Measurements from ENCODE around the gene CPN1.
A peak's percentile ranks its signal among the peaks of the same experiment; 100 is the strongest.
"Not testable (repeated sequence)": the region's sequence is repeated elsewhere in the genome, so short reads cannot be mapped to it uniquely, and the experiment has no call there.

CPN1 gene

GRCh38 chr10:100021322-100021721 lies 60.3 kb downstream of the CPN1 start:
- DNase-seq (ENCODE audit: low spot score): no peak

DNA sequence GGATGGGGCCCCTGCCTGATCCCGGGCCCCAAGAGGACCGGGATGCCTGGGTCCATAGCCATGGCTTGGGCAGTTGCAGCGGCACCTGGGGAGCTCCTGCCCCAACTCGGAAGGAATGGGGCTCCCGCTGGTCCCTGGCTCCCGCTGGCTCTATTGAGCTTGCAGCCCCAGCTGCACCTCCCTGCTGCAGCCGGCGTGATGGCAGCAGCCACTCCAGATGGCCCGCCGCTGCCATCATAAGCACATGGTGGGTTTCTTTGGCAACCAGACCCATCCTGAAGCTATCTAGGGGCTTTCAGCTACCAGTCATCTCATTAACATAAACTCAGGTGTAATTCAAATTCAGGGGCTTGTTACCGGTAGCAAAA lies 60.8 kb downstream of the CPN1 start:
- DNase-seq (ENCODE audit: low spot score): no peak

DNA sequence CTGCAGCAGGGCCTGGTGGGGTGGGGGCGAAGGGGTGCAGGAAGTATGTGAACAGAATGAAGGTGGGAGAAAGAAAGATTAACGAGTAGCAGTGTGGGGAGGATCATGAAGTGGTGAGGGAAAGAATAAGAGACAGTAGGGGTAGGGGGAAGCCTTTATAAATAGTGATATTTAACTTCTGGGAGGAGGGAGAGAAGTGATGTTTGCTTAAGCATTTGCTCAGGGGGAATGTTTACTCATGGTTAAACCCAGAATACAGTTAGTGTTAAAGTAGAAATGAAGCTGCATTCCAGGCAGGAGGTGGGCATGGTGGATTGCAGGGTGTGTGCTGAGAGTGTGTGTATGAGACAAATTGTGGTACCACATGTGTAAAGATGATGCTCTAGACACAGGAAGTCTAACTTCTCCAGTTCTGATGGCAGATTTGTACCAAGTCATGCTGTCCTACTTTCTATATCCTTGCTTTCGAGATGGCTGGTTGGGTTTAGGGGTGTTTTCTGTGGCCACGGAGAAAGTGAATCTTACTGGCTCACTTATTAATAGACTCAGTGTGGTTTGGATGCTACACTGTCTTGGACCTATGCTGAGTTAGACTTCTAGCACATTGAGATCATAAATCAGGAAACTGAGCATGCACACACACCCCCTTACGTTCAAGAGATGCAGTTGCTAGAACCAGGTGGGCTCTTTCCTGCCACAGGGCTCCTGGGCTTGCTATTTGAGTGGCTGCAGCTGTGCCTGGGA lies 61.4 kb downstream of the CPN1 start:
- no peak for DNase-seq (ENCODE audit: low spot score)

GRCh38 chr10:100019787-100020141 lies 61.9 kb downstream of the CPN1 start:
- DNase-seq (ENCODE audit: low spot score): no peak

- DNase-seq (ENCODE audit: low spot score): no peak
Observed at GRCh38 chr10:100014071-100014762, 67.5 kb downstream of the CPN1 start.

DNA sequence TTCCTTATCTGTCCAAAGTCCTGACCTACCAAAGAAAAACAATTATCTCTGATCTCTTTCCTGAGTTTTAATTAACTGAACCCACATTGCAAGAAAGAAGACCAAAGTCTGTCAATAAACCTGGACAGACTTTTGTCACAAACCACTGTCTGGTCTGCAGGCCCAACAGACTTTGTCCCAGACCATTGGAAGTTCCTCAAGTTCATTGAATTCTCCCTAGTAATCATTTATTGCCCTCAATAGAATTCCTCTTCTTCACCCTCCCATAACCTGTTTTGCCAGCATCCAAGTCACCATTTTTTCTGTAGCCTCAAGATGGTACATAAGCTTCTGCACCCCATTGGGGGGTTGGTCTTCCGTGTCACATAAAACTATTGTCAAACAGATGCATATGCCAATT lies 68.0 kb downstream of the CPN1 start:
- no peak for DNase-seq (ENCODE audit: low spot score)

DNA sequence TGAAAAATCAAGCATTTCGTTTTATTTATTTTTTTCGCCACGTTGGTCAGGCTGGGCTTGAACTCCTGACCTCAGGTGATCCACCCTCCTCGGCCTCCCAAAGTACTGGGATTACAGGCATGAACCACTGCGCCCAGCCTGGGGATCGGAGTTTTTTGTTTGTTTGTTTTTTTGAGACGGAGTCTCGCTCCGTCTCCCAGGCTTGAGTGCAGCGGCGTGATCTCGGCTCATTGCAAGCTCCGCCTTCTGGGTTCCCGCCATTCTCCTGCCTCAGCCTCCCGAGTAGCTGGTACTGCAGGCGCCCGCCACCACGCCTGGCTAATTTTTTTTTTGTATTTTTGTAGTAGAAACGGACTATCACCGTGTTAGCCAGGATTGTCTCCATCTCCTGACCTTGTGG lies 69.8 kb downstream of the CPN1 start:
- DNase-seq (ENCODE audit: low spot score): not testable (repeated sequence)

DNA sequence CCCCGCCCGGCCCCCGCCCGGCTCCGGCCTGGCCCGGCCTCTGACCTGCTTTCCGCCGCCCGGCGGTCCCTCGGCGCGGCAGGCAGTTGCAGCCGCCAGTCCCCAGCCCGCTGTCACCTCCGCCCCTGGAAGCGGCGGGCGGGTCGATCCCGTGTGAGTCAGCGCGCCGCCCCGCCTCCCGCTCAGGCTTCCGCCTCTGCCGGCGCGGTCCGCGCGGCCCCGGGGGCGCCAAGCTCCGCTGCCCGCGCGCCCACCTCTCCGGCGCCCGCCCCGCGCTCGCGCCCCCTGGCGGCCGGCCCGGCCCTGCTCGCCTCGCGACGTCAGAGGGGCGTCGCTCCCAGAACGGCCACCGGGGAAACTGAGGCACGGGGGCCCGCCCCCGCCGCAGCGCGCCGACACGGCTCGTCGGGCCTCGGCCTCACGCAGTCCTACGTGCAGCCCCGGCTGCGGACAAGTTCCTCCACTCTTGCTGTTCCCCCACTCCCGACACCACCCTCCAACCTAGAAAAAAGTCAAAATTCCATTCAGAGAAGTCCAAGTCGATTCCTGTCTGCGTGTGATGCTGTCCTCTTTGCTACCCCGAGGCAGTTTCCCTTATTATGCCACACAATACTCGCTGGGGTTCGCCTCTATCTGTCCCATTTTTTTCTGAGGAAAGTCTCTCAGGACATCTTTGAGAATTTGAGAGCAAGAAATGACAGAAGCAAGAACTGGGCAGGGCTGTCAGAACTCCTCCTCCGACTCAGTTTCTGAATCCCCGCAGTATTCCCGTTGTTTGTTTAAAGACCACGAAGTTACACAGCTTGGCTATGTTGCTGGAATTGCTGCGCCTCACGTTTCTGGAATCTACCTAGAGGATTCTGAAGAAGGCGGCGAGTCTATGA lies 71.6 kb downstream of the CPN1 start, which contains the start of gene DNMBP:
TSS of gene DNMBP (minus strand) at position 155 of the 884 bp plus-strand sequence. CDS start 37,823 bp downstream, outside the sequence.
- DNase-seq (ENCODE audit: low spot score): peak; percentile 68

- no peak for DNase-seq (ENCODE audit: low spot score)
Observed at GRCh38 chr10:100009283-100009792, 72.3 kb downstream of the CPN1 start.

DNA sequence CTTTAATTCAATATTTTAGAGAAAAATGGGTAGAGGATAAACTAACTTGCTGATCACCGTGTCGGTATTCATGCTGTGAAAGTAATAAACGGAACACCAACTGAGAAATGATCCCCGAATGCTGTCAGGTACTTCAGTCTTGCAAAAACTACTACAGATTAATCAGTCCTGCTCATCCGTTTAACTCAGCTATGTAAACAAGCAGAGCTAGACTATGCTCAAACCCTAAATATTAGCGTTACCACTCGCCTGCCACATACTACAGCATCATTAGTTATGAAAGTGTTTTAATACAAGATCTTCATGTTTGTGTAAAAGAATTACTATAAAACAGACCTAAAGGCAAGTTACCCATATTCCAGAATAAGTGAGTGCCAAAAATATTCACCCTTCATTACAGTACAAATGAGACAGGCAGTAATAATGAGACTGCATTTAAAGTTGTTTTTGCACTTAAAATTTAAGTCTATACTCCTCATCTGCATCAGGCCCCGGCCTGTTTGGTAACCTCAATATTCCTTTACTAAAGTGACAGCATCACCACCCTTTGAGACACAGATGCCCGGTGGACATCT lies 72.9 kb downstream of the CPN1 start:
- DNase-seq (ENCODE audit: low spot score): no peak

DNA sequence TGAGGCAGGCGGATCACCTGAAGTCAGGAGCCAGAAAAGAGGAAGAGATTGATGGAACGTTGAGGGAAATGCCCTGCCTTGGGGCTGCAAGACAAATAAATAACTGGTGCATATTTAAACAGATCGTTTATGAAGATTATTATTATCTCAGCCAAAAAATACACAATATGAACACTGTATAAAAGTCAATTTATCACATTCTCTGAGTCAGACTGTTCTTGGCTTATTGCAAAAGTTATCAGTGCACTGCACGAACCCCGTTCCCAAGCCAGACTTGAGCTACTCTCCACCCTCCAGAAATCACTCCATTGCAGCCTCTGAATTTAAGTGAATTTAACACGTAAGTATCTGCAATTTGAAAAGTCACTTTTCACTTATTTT lies 73.5 kb downstream of the CPN1 start:
- no peak for DNase-seq (ENCODE audit: low spot score)

- no peak for DNase-seq (ENCODE audit: low spot score)
Observed at GRCh38 chr10:100007231-100008141, 74.2 kb downstream of the CPN1 start.

DNA sequence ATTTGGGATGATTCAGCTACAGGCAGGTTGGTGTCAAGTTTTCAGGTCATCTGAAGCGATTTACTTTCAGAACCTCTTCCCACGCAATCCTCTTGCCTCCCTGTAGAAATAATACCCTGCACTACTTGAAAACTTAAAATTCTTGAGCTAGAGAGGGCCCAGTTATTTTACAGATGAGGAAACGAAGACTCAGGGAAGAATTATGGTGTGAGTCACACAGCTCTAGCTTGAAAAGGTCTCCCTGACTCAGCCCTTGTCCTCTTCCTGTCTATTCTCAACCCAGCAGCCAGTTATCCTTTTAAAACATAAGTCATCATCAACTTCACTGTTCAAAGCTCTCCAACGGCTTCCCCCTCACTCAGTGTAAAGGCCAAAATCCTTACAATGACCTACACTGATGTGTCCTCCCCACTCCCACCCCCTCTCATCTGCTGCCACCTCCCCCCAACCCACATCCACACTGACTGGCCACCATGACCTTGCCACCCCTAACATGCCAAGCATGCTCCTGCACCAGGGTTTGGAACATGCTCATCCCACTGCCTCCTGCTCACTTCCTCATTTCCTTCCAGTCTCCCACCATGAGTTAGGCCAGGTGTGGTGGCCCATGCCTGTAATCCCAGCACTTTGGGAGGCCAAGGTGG lies 75.3 kb downstream of the CPN1 start:
- DNase-seq (ENCODE audit: low spot score): peak; percentile 62

GRCh38 chr10:100004805-100005510 lies 76.7 kb downstream of the CPN1 start:
- DNase-seq (ENCODE audit: low spot score): no peak

DNA sequence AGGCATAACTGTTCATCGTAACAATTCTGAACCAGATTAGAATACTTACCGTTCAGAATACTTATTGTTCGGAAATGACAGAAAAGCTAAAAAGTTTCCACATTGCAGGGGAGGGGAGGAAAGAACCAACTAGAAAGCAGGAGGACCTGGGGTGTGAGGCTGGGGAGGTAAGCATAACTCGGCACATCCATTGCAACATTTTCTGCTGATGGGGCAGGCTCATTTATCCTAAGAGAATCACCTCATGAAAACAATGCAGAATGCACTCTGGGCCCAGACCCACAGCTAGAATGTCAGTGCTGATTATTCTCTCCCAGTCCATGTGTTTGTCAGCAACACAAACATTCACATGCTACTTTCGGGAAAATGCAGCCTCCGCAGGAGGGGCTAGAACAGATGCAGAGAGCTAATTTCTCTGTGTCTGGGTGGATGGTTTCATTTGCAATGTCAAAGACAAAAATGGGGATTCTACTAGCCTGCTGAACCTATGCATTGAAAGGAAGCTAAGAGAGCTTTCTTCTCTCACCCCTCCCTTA lies 81.5 kb downstream of the CPN1 start:
- DNase-seq (ENCODE audit: low spot score): no peak

DNA sequence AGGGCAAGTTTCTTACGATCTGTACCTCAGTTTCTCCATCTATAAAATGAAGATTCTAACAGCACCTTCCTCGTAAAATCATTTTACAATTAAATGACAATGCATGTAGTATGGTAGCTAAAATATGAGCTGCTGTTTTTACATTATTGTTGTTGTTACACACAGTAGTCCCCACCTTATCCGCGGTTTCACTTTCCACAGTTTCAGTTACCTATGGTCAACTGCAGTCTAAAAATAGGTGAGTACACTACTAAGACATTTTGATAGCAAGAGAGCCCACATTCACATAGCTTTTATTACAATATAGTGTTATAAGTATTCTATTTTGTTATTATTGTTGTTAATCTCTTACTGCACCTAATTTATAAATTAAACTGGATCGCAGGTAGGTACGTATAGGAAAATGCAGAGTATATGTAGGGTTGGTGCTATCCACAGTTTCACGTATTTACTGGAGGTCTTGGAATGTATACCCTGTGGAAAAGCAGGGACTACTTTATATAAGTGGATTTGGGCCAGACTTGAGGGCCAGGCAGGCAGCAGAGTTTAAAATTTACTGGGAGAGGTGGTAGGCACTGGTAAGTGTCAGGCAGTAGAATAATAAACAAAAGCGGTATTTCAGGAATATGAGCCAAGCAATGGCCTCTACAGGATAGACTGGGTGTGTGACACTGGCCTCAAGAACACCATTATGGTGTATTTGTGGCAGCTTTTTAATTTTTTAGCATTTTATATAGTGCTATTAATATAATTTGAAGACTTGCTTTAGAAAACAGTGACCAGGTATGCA lies 82.2 kb downstream of the CPN1 start:
- no peak for DNase-seq (ENCODE audit: low spot score)

DNA sequence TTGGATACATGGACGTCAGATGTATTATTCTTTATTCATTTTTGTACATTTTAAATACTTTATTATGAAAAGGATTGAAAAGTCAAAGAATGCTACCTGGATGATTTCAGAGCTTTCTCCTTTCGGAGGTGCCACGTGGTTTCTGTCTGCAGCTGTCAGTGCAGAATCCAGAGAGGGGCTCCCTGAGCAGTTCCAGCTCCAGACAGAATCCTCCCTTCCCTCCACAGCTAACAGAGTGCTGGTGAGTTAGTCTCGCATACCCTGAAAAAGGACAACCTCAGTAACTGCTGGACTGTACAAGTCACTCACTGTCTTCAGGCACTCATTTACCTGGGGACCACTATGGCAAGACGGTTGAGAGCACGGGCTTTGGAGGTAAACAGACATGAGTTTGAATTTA lies 82.8 kb downstream of the CPN1 start:
- DNase-seq (ENCODE audit: low spot score): no peak

DNA sequence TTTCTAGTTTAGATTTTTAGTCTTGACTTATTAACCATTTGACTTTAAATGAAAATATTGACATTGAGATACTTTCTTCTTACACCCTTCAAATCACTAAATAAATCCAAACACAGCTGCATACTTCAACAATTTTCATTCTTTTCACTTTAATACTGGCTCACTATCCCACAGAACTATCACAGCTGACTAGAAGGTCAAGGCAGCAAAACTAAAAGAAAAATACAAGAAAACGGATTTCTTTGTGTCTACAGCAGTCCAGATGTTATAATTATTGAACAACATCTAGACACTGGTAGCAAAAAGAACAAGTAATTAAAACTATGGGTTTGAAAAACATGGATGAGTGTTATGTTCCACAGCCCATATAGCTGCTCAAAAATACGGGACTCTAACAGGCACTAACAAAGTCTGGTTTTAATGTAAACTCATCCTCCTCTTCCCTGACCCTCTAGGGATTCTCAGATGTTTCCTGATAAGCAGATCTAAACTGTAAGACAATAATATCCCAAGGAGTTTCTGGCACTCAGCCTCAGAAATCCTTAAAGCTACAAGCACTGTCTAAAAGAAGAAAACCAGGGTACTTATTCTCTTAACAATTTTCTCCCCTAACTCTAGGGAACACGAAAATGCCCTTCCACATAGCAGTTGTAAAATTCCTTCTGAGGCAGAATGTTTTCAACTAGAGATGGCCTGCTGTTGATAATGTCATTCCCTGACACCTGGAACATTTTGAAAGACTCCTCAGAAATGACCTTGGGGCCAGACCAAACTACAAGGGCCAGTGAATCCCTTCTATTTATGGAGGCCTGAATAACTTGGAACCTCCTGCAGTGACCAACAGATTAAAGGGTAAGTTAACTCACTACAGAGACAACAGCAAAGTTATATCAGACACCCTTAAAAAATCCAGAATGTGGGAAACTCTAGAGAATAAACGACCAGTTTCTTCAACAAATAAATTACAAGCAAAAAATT lies 84.7 kb downstream of the CPN1 start:
- peak; percentile 34 for DNase-seq (ENCODE audit: low spot score)

All from COLO829 (cell line).